Measurements from ENCODE around the gene HEATR3. TPM values are rescaled to one million over a fixed set of nuclear protein-coding genes. Genes with fewer than 3 reads are reported as not detected.

HEATR3 gene
- total RNA-seq, 1 donor = 11.0 TPM

DNA sequence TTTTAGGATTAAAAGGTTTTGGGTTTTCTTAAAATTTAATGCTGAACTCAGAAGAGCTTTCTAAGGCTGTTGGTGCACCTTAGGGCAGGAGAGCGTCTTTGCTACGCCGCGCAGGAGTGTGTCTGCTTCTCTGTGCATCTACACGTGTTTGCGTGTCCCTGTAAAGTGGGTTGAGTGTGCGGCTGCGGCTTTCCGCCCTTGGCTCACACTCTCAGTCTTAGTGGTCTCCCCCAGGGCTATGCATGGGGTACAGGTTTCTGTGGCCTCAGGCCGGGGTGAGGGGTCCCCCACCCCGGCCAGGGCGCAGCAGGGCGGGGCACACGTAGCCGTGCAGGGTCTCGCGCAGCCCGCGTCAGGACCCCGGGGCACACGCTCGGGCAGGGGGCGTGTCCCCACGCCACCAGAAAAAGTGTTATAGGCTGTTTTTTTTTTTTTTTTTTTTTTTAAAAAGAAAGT, 86.6 kb downstream of the HEATR3 start:
- DNase-seq (ENCODE audit: low read depth in 2 of 3, low spot score in 2 of 3) = peak in 1 of 3 donors; percentile 54

DNA sequence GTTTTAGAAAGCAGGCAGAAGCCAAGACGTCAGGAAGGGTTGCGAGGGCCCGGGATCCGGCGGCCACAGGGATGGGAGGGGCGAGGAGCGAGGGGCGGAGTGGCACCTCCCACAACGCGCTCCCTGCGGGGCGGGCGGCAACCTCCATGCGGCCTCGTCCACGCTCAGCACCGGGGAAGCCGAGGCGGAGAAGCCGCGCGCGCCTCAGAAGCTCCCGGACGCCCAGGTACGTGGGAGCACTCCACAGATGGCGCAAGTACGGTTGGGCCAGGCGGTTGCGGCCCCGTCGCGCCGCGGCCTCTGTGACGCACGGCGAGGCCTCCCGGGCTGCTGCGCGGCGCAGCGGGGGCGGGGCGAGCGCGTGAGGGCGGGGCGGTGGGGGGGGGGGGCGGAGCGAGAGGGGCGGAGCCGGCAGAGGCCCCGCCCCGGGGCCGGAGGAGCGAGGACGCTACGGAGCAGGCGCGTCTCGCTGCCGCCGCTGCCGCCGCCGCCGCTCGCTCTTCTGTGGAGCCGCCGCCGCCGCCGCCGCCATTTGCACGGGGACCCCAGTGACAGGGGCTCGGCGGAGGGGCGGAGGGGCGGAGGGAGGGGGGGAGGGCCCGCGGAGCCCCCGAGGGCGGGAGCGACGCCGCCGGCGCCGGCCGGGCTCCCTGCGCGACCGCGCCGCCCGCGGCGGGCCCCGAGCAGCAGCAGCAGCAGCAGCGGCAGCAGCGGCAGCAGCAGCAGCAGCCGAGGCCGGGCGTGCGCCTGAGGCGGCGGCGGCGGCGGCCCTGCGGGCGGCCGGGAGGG, 87.2 kb downstream of the HEATR3 start, which contains the start of gene TENT4B:
TSS of gene TENT4B (plus strand) at position 500 of the 789 bp plus-strand sequence. CDS start 316 bp downstream, outside the sequence.
- DNase-seq (ENCODE audit: low read depth in 2 of 3, low spot score in 2 of 3) = peak; percentile 87 to 94 (median 89)

DNA sequence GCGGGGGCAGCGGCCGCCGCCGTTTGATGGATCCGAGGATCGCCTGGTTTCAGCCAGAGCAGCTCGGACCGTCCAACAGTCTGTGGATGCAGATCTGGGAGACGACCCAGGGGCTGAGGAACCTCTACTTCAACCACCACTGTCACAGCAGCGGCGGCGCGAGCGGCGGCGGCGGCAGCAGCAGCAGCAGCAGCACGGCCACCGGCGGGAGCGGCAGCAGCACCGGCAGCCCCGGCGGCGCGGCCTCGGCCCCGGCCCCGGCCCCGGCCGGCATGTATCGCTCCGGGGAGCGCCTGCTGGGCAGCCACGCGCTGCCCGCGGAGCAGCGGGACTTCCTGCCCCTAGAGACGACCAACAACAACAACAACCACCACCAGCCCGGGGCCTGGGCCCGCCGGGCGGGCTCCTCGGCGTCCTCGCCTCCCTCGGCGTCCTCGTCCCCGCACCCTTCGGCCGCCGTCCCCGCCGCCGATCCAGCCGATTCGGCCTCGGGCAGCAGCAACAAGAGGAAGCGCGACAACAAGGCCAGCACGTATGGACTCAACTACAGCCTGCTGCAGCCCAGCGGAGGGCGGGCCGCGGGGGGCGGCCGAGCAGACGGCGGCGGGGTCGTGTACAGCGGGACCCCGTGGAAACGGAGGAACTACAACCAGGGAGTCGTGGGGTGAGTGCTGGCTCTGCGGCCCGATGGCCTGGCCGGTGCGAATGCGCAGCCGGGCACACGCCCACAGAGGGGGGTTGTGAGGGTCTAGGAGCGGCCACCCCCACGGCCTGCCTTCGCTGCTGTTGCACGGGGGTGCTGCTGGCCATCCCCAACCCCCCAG, 88.0 kb downstream of the HEATR3 start:
- peak in 1 of 3 donors; percentile 33 for DNase-seq (ENCODE audit: low read depth in 2 of 3, low spot score in 2 of 3)

GRCh38 chr16:50154420-50154950, 88.7 kb downstream of the HEATR3 start:
- no peak for DNase-seq (ENCODE audit: low read depth in 2 of 3, low spot score in 2 of 3)

- no peak for DNase-seq (ENCODE audit: low read depth in 2 of 3, low spot score in 2 of 3)
These were observed 90.2 kb downstream of the HEATR3 start for GRCh38 chr16:50155925-50156324.

Small RNA genes within 50 kb of the gene (small RNA-seq; reads per million reads assigned to genes)
- gene RF00017 (not detected), gene RF00156 (not detected), gene RNY4P3 (0.54 reads per million), gene RPL10P14 (not detected)

Other genes starting within 250 kb of the HEATR3 start
- gene ZNF423, start 209.9 kb upstream of the HEATR3 start, total RNA-seq = 0.81 TPM
- 16.2 TPM for gene CNEP1R1, start 40.7 kb upstream of the HEATR3 start, total RNA-seq
- gene TENT4B, start 87.3 kb downstream of the HEATR3 start, total RNA-seq = 3.5 TPM
- 225 TPM for gene ADCY7, start 200.6 kb downstream of the HEATR3 start, total RNA-seq

Data from hematopoietic multipotent progenitor cell (in vitro differentiated cells).